Thyroid gland (tissue), 4 donors: ENCODE measurements around the gene TNIK. TPM values are rescaled to one million over a fixed set of nuclear protein-coding genes. Genes with fewer than 3 reads are reported as not detected.
A peak's percentile ranks its signal among the peaks of the same experiment; 100 is the strongest.

Experiments used
- DNase-seq, 2 donors: peaks; one replicate each; pipeline ENCODE4 v3.0.0-alpha.2; 2019
- H3K27ac ChIP-seq, 3 donors: fragments of 200-600 bp; sonication (generic); 1 replicate in 2 of 3; 2 replicates in 1 of 3; pipeline ENCODE4 v1.5.1; 2016 to 2019; ENCODE audit warnings: mild to moderate bottlenecking in 1 of 3, moderate library complexity in 1 of 3
- H3K27me3 ChIP-seq: fragments of 200-600 bp; sonication (generic); one replicate; pipeline ENCODE4 v1.5.1; 2019
- H3K36me3 ChIP-seq, 2 donors: fragments of 200-600 bp; sonication (generic); one replicate each; pipeline ENCODE4 v1.5.1; 2016 to 2019
- H3K4me1 ChIP-seq, 2 donors: fragments of 200-600 bp; sonication (generic); one replicate each; pipeline ENCODE4 v1.5.1; 2017 to 2019
- H3K4me3 ChIP-seq, 3 donors: fragments of 200-600 bp; sonication (generic); replicated peaks in 1 of 3; 1 replicate in 2 of 3; 2 replicates in 1 of 3; pipeline ENCODE4 v1.5.1; 2016; ENCODE audit warnings: mild to moderate bottlenecking in 1 of 3
- H3K9me3 ChIP-seq: fragments of 200-600 bp; sonication (generic); one replicate; pipeline ENCODE4 v1.5.1; 2017
- POLR2A ChIP-seq, 2 donors: fragments of 450-650 bp; IDR thresholded peaks; one replicate each; pipeline ENCODE4 v1.6.1; 2017; ENCODE audit warnings: antibody characterized with exemption in 2 of 2, mild to moderate bottlenecking in 2 of 2, moderate library complexity in 1 of 2
- WGBS, 2 donors: methylation state at CpG; one replicate each; pipeline ENCODE4 v1.1.5; 2017; 5-methylcytosine and 5-hydroxymethylcytosine counted together
- intact Hi-C: fragments of 100-400 bp; cut with DNase I; formaldehyde crosslinking; loops from one replicate; pipeline ENCODE4 v1.15.1; 2023
- total RNA-seq, 4 donors: library from RNA; depleted of rRNA; stranded (reverse); fragments of >200 nt; gene quantifications; one replicate each; pipeline ENCODE4 v1.2.3, GENCODE V29; 2016
- TF ChIP-seq, protein P1 (sequence below), 6 experiments: fragments of 200-600 bp in 3 of 6; fragments of 450-650 bp in 3 of 6; sonication (generic) in 3 of 6; IDR thresholded peaks; one replicate each; pipeline ENCODE4 v1.5.1; 2016 to 2019; ENCODE audit warnings: antibody characterized with exemption in 6 of 6, mild to moderate bottlenecking in 2 of 6, inconsistent platforms in 1 of 6, moderate library complexity in 1 of 6

TNIK gene
- total RNA-seq, 4 donors from 2014 or later: 29.7 to 84.1 (median 48.9) TPM

GRCh38 chr3:171257251-171258203, 202.7 kb downstream of the TNIK start:
- Histone ChIP-seq H3K27me3 (no peaks in the 10 kb centered on the region), H3K4me3 (no peak overlapping the region), H3K4me1 (peaks cover 10 to 21% of the 10 kb centered on the region in 2 donors), H3K27ac (no peak overlapping the region), H3K9me3 (no peaks in the 10 kb centered on the region), H3K36me3 (no peaks in the 10 kb centered on the region)
- no peak for DNase-seq
- WGBS, 2 donors: 89 to 92% methylated on average over 7 of the region's 7 CpGs
- TF ChIP-seq POLR2A (IDR thresholded peaks at IDR 0.05): no peak
- TF ChIP-seq, protein P1, sequence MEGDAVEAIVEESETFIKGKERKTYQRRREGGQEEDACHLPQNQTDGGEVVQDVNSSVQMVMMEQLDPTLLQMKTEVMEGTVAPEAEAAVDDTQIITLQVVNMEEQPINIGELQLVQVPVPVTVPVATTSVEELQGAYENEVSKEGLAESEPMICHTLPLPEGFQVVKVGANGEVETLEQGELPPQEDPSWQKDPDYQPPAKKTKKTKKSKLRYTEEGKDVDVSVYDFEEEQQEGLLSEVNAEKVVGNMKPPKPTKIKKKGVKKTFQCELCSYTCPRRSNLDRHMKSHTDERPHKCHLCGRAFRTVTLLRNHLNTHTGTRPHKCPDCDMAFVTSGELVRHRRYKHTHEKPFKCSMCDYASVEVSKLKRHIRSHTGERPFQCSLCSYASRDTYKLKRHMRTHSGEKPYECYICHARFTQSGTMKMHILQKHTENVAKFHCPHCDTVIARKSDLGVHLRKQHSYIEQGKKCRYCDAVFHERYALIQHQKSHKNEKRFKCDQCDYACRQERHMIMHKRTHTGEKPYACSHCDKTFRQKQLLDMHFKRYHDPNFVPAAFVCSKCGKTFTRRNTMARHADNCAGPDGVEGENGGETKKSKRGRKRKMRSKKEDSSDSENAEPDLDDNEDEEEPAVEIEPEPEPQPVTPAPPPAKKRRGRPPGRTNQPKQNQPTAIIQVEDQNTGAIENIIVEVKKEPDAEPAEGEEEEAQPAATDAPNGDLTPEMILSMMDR (IDR thresholded peaks at IDR 0.05): no peak
- intact Hi-C loops: no loop called here

DNA sequence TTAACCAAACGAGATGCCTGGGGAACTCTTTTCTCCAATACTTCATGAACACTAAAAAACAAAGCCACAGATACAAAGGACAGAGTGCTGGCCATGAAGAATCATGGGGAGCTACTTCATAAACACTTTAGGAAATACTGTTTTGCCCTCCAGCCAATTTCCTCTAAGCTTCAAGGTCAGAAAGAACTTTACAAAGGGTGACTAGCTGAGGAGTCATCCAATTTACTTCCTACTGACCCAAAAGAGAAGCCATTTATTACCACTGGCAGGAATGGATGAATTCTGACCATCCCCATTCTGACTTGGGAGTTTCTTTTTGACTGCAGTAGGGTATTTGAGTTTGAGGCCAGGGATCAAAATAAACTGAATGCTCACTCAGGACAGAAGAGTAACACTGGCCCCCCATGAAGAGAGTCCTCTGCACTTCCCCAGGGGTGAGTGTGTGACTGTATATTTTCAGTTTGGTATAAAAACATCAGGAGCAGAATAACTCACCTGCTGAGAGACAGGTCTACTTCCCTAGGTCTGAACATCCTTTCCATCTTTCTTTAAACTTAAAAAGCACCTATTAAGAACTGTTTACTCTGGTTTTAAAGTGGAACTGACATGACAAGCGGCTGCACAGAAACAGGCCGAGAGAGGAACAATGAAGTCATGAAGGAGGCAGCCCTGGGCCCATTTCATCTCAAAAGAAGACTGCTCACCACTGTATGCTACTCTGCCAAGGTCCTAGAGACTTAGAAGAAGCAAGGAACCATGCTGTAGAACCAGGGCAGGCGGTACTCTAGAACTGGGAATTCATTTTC, 203.6 kb downstream of the TNIK start:
- TF ChIP-seq POLR2A (IDR thresholded peaks at IDR 0.05): no peak
- TF ChIP-seq, protein P1 (IDR thresholded peaks at IDR 0.05): no peak
- no peak for DNase-seq
- H3K9me3 ChIP-seq: no peaks in the 10 kb centered on the region
- intact Hi-C loops: no loop called here
- H3K4me3 ChIP-seq: no peak overlapping the region
- H3K27me3 ChIP-seq: no peaks in the 10 kb centered on the region
- H3K36me3 ChIP-seq: no peaks in the 10 kb centered on the region
- peaks cover 10 to 12% of the 10 kb centered on the region in 2 donors for H3K4me1 ChIP-seq
- H3K27ac ChIP-seq: no peak overlapping the region
- WGBS, 2 donors: 89 to 97% methylated on average over 4 of the region's 4 CpGs

GRCh38 chr3:171255236-171255806, 204.9 kb downstream of the TNIK start:
- peaks cover 7 to 10% of the 10 kb centered on the region in 2 donors for H3K4me1 ChIP-seq
- no peaks in the 10 kb centered on the region for H3K36me3 ChIP-seq
- peak overlapping the region in 1 of 3 donors; percentile 14 for H3K27ac ChIP-seq
- H3K27me3 ChIP-seq: no peaks in the 10 kb centered on the region
- 48 to 65% methylated on average over 3 of the region's 3 CpGs for WGBS, 2 donors
- TF ChIP-seq, protein P1 (IDR thresholded peaks at IDR 0.05): no peak
- no peak for TF ChIP-seq POLR2A (IDR thresholded peaks at IDR 0.05)
- no peak overlapping the region for H3K4me3 ChIP-seq
- DNase-seq: peak in 1 of 2 donors; percentile 12
- no peaks in the 10 kb centered on the region for H3K9me3 ChIP-seq
- intact Hi-C loops: no loop called here

- Histone ChIP-seq H3K4me1 (peaks cover 7 to 10% of the 10 kb centered on the region in 2 donors), H3K9me3 (no peaks in the 10 kb centered on the region), H3K27me3 (no peaks in the 10 kb centered on the region), H3K4me3 (no peak overlapping the region), H3K36me3 (no peaks in the 10 kb centered on the region), H3K27ac (no peak overlapping the region)
- intact Hi-C loops: no loop called here
- DNase-seq: no peak
- TF ChIP-seq POLR2A (IDR thresholded peaks at IDR 0.05): no peak
- TF ChIP-seq, protein P1 (IDR thresholded peaks at IDR 0.05): no peak
These were observed 205.9 kb downstream of the TNIK start for GRCh38 chr3:171254315-171254714.
